Measurements from ENCODE around the gene NT5C2. TPM values are rescaled to one million over a fixed set of nuclear protein-coding genes. Genes with fewer than 3 reads are reported as not detected.
"Not testable (repeated sequence)": the region's sequence is repeated elsewhere in the genome, so short reads cannot be mapped to it uniquely, and the experiment has no call there.

Gene NT5C2
- total and polyA plus RNA-seq, 10 donors: 21.7 to 115 (median 89.6) TPM

- 32 to 52% (median 33%) methylated on average over 3 of the region's 3 CpGs for WGBS, 5 donors
- Histone ChIP-seq H3K36me3 (peaks cover 0 to 42% (median 6%) of the 10 kb centered on the region in 6 donors), H3K27me3 (replicated peaks in 1 of 7) (no peaks in the 10 kb centered on the region), H3K27ac (peak overlapping the region in 4 of 8 donors; percentile 29 to 79 (median 60)), H3K4me3 (peak overlapping the region in 1 of 8 donors; percentile 19), H3K4me1 (peaks cover 19 to 100% (median 85%) of the 10 kb centered on the region in 6 donors), H3K9me3 (no peaks in the 10 kb centered on the region)
- TF ChIP-seq CTCF (IDR thresholded peaks at IDR 0.05 in 8 of 11, conservative IDR thresholded peaks at IDR 0.05 in 3 of 11): no peak
- TF ChIP-seq POLR2A (IDR thresholded peaks at IDR 0.05): no peak
- no peak for TF ChIP-seq POLR2AphosphoS5 (IDR thresholded peaks at IDR 0.05)
- no peak for DNase-seq
- intact Hi-C loops (cut with DNase I; ENCODE audit: low total_unique reads): no loop called here
Observed at GRCh38 chr10:103184615-103185014, 8.5 kb downstream of the NT5C2 start.

GRCh38 chr10:103183991-103184451 is 9.1 kb downstream of the NT5C2 start:
- peaks cover 0 to 47% (median 8%) of the 10 kb centered on the region in 6 donors for H3K36me3 ChIP-seq
- intact Hi-C loops (cut with DNase I; ENCODE audit: low total_unique reads); H3K9me3 ChIP-seq; H3K27me3 ChIP-seq (replicated peaks in 1 of 7); DNase-seq: not testable (repeated sequence)
- WGBS, 5 donors: 85 to 94% (median 87%) methylated on average over 12 of the region's 12 CpGs
- H3K4me3 ChIP-seq: peak overlapping the region in 1 of 8 donors; percentile 19
- H3K27ac ChIP-seq: peak overlapping the region in 4 of 8 donors; percentile 29 to 79 (median 60)
- H3K4me1 ChIP-seq: peaks cover 19 to 94% (median 79%) of the 10 kb centered on the region in 6 donors

- WGBS, 5 donors: 19 to 56% (median 39%) methylated on average over 4 of the region's 4 CpGs
- Histone ChIP-seq H3K27me3 (replicated peaks in 1 of 7) (no peaks in the 10 kb centered on the region), H3K9me3 (no peaks in the 10 kb centered on the region), H3K36me3 (peaks cover 0 to 55% (median 14%) of the 10 kb centered on the region in 6 donors), H3K4me3 (peak overlapping the region in 1 of 8 donors; percentile 31), H3K27ac (peak overlapping the region in 7 of 8 donors; percentile 2 to 76 (median 57)), H3K4me1 (peaks cover 23 to 94% (median 71%) of the 10 kb centered on the region in 6 donors)
- TF ChIP-seq POLR2A (IDR thresholded peaks at IDR 0.05): no peak
- peak in 1 of 3 donors; percentile 30 for TF ChIP-seq POLR2AphosphoS5 (IDR thresholded peaks at IDR 0.05)
- intact Hi-C loops (cut with DNase I; ENCODE audit: low total_unique reads): no loop called here
- DNase-seq: no peak
Observed at GRCh38 chr10:103181244-103181643, 11.8 kb downstream of the NT5C2 start.

GRCh38 chr10:103180491-103180890 is 12.6 kb downstream of the NT5C2 start:
- peaks cover 20 to 91% (median 67%) of the 10 kb centered on the region in 6 donors for H3K4me1 ChIP-seq
- DNase-seq: no peak
- H3K9me3 ChIP-seq: no peaks in the 10 kb centered on the region
- peaks cover 0 to 59% (median 19%) of the 10 kb centered on the region in 6 donors for H3K36me3 ChIP-seq
- intact Hi-C loops (cut with DNase I; ENCODE audit: low total_unique reads): no loop called here
- no peak overlapping the region for H3K4me3 ChIP-seq
- H3K27ac ChIP-seq: peak overlapping the region in 2 of 8 donors; percentile 16 to 72
- TF ChIP-seq POLR2AphosphoS5 (IDR thresholded peaks at IDR 0.05) (no peak), CTCF (IDR thresholded peaks at IDR 0.05 in 8 of 11, conservative IDR thresholded peaks at IDR 0.05 in 3 of 11) (no peak), POLR2A (IDR thresholded peaks at IDR 0.05) (no peak)
- H3K27me3 ChIP-seq (replicated peaks in 1 of 7): no peaks in the 10 kb centered on the region
- 71 to 86% (median 84%) methylated on average over 4 of the region's 4 CpGs for WGBS, 5 donors

GRCh38 chr10:103177123-103177522 is 15.9 kb downstream of the NT5C2 start:
- Histone ChIP-seq H3K9me3 (no peaks in the 10 kb centered on the region), H3K27ac (peak overlapping the region in 1 of 8 donors; percentile 24), H3K36me3 (peaks cover 6 to 93% (median 48%) of the 10 kb centered on the region in 6 donors), H3K4me3 (no peak overlapping the region), H3K4me1 (peaks cover 7 to 61% (median 43%) of the 10 kb centered on the region in 6 donors), H3K27me3 (replicated peaks in 1 of 7) (no peaks in the 10 kb centered on the region)
- DNase-seq: no peak
- no peak for TF ChIP-seq POLR2A (IDR thresholded peaks at IDR 0.05)
- TF ChIP-seq POLR2AphosphoS5 (IDR thresholded peaks at IDR 0.05): no peak
- no peak for TF ChIP-seq CTCF (IDR thresholded peaks at IDR 0.05 in 8 of 11, conservative IDR thresholded peaks at IDR 0.05 in 3 of 11)
- intact Hi-C loops (cut with DNase I; ENCODE audit: low total_unique reads): no loop called here
- whole genome bisulfite sequencing, 5 donors: 21 to 27% (median 26%) methylated on average over 1 of the region's 1 CpG
